ENCODE data around the gene KIF19. TPM values are rescaled to one million over a fixed set of nuclear protein-coding genes. Genes with fewer than 3 reads are reported as not detected.

Gene KIF19
- total RNA-seq, 1 experiment from 2014 or later, result 0.15 TPM

GRCh38 chr17:74379495-74380085 lies 53.6 kb downstream of the KIF19 start (continued):
- no peak for TF ChIP-seq REST (IDR thresholded peaks at IDR 0.05; ENCODE audit: low read depth)

GRCh38 chr17:74380086-74380958 lies 54.3 kb downstream of the KIF19 start:
- no peaks in the 10 kb centered on the region for H4K20me1 ChIP-seq (ENCODE audit: insufficient read depth)
- peak; percentile 71 for TF ChIP-seq RAD21 (IDR thresholded peaks at IDR 0.05; ENCODE audit: low read depth)
- TF ChIP-seq EZH2phosphoT487 (IDR thresholded peaks at IDR 0.05; ENCODE audit: borderline replicate concordance), result no peak
- TF ChIP-seq POLR2AphosphoS5 (IDR thresholded peaks at IDR 0.05; ENCODE audit: low read depth, low read length), result no peak
- TF ChIP-seq CEBPB (IDR thresholded peaks at IDR 0.05; ENCODE audit: low read depth), result no peak
- no peak for TF ChIP-seq ZBTB33 (IDR thresholded peaks at IDR 0.05; ENCODE audit: extremely low read depth, insufficient replicate concordance, low read length)
- peak; percentile 25 to 52 (median 27); a peak in 2 of 6 replicates for TF ChIP-seq CTCF (IDR thresholded peaks at IDR 0.05 in 2 of 3, conservative IDR thresholded peaks at IDR 0.05 in 1 of 3; ENCODE audit: borderline replicate concordance in 1 of 3, insufficient read depth in 1 of 3, low read depth in 2 of 3, low read length in 2 of 3)
- no peak for TF ChIP-seq SP1 (IDR thresholded peaks at IDR 0.05; ENCODE audit: low read depth)
- ChIA-PET RAD21 (ENCODE audit: low non-redundant PET in 1 of 2, low total read pairs in 2 of 2, uncharacterized antibody in 2 of 2, unreplicated experiment in 2 of 2) (interaction anchor here (1.2 to 3.0 kb wide), 6 partner anchors 12 to 78 kb away, joined by 3 to 61 read pairs (median 18); partner anchors contain the start of gene GPR142 (in 1 of the 2)), POLR2A (interaction anchor here (1.1 to 3.4 kb wide), 4 partner anchors 11 to 75 kb away, joined by 3 to 27 read pairs (median 4); no protein-coding TSS in a partner anchor), CTCF (interaction anchor here (0.7 to 5.0 kb wide), 20 partner anchors 11 to 357 kb away, joined by 3 to 114 read pairs (median 8); partner anchors contain the start of genes BTBD17, CD300H, CD300LB and GPR142)
- peak; percentile 70 for ATAC-seq
- no peaks in the 10 kb centered on the region for H3K79me2 ChIP-seq (ENCODE audit: insufficient read depth, low read length)
- H3K27ac ChIP-seq (ENCODE audit: low read depth, low read length), result peak overlapping the region; percentile 43; the same call in 1 of the 2 replicates
- no peaks in the 10 kb centered on the region for H3K9me3 ChIP-seq (ENCODE audit: control insufficient read depth in 1 of 2, insufficient read depth in 1 of 2, low read depth in 1 of 2, low read length in 2 of 2)
- H3K27me3 ChIP-seq (ENCODE audit: insufficient read depth, low read length), result peaks cover 8% of the 10 kb centered on the region; the same call in 1 of the 2 replicates
- BruUV-seq (replicated peaks), result no TSS peak
- H3K9ac ChIP-seq (ENCODE audit: low read length), result peak overlapping the region; percentile 36
- no peaks in the 10 kb centered on the region for H3K9me2 ChIP-seq (ENCODE audit: insufficient read depth)
- no peaks in the 10 kb centered on the region for H3K36me3 ChIP-seq (ENCODE audit: control insufficient read depth in 1 of 2, insufficient read depth in 2 of 2, low read length in 2 of 2)
- H3K4me3 ChIP-seq (replicated peaks in 1 of 2; ENCODE audit: low read depth in 1 of 2, low read length in 2 of 2), result peak overlapping the region; percentile 24 to 45
- H2AFZ ChIP-seq (ENCODE audit: low read depth, low read length, poor library complexity, severe bottlenecking), result peak overlapping the region; percentile 88
- peak overlapping the region; percentile 76 for H3K4me2 ChIP-seq (ENCODE audit: low read length)
- peak; percentile 54 for DNase-seq (ENCODE audit: low read depth, low spot score)
- H3K4me1 ChIP-seq (ENCODE audit: control insufficient read depth in 1 of 2, insufficient read depth in 2 of 2, low read length in 2 of 2), result peaks cover 19 to 26% of the 10 kb centered on the region in 2 experiments
- intact Hi-C loops (cut with micrococcal nuclease), result no loop called here
